Vagina (tissue), 2 donors: ENCODE data around the gene P3R3URF.

Source experiments
- POLR2A ChIP-seq, 2 donors: fragments of 450-650 bp; IDR thresholded peaks; one replicate each; pipeline ENCODE4 v1.6.1; 2017; ENCODE audit warnings: antibody characterized with exemption in 2 of 2, mild to moderate bottlenecking in 2 of 2, moderate library complexity in 2 of 2
- TF ChIP-seq, protein P1 (sequence below), 3 experiments: fragments of 450-650 bp in 2 of 3; fragments of 200-600 bp in 1 of 3; sonication (generic) in 1 of 3; IDR thresholded peaks; one replicate each; pipeline ENCODE4 v1.5.1; 2017 to 2019; ENCODE audit warnings: antibody characterized with exemption in 3 of 3, mild to moderate bottlenecking in 2 of 3, moderate library complexity in 2 of 3

- no peak for TF ChIP-seq POLR2A (IDR thresholded peaks at IDR 0.05)
- TF ChIP-seq, protein P1, sequence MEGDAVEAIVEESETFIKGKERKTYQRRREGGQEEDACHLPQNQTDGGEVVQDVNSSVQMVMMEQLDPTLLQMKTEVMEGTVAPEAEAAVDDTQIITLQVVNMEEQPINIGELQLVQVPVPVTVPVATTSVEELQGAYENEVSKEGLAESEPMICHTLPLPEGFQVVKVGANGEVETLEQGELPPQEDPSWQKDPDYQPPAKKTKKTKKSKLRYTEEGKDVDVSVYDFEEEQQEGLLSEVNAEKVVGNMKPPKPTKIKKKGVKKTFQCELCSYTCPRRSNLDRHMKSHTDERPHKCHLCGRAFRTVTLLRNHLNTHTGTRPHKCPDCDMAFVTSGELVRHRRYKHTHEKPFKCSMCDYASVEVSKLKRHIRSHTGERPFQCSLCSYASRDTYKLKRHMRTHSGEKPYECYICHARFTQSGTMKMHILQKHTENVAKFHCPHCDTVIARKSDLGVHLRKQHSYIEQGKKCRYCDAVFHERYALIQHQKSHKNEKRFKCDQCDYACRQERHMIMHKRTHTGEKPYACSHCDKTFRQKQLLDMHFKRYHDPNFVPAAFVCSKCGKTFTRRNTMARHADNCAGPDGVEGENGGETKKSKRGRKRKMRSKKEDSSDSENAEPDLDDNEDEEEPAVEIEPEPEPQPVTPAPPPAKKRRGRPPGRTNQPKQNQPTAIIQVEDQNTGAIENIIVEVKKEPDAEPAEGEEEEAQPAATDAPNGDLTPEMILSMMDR (IDR thresholded peaks at IDR 0.05): no peak
These were observed 18.4 kb upstream of the P3R3URF start for GRCh38 chr1:46194641-46195193.
